ENCODE results near the gene HELZ. TPM values are rescaled to one million over a fixed set of nuclear protein-coding genes. Genes with fewer than 3 reads are reported as not detected.
"Not testable (repeated sequence)": the region's sequence is repeated elsewhere in the genome, so short reads cannot be mapped to it uniquely, and the experiment has no call there.

HELZ gene
- total RNA-seq, 1 donor = 89.8 TPM

DNA sequence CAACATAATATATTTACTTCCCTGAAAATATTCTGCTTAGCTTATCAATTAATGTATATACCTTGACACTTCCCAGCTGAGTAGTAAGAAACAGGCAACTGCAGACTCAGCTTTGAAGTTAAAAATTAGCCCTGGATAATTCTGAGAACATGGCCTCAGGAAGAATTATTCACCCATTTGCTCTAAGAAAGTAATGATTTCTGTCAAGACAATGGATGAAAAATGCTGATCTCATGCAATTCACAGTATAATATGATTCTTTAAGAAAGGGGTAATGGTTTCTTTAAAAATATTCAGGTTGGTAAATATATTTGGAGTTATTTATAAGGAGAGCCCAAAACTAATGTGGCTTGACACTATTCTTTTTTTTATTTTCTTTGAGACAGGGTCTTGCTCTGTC lies 111.8 kb downstream of the HELZ start:
- TF ChIP-seq, protein P1, sequence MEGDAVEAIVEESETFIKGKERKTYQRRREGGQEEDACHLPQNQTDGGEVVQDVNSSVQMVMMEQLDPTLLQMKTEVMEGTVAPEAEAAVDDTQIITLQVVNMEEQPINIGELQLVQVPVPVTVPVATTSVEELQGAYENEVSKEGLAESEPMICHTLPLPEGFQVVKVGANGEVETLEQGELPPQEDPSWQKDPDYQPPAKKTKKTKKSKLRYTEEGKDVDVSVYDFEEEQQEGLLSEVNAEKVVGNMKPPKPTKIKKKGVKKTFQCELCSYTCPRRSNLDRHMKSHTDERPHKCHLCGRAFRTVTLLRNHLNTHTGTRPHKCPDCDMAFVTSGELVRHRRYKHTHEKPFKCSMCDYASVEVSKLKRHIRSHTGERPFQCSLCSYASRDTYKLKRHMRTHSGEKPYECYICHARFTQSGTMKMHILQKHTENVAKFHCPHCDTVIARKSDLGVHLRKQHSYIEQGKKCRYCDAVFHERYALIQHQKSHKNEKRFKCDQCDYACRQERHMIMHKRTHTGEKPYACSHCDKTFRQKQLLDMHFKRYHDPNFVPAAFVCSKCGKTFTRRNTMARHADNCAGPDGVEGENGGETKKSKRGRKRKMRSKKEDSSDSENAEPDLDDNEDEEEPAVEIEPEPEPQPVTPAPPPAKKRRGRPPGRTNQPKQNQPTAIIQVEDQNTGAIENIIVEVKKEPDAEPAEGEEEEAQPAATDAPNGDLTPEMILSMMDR (IDR thresholded peaks at IDR 0.05; ENCODE audit: insufficient read depth, low read depth, low read length) = no peak
- no peak overlapping the region for H3K4me3 ChIP-seq (ENCODE audit: low read depth, low read length)
- DNase-seq (ENCODE audit: low read depth) = no peak

DNA sequence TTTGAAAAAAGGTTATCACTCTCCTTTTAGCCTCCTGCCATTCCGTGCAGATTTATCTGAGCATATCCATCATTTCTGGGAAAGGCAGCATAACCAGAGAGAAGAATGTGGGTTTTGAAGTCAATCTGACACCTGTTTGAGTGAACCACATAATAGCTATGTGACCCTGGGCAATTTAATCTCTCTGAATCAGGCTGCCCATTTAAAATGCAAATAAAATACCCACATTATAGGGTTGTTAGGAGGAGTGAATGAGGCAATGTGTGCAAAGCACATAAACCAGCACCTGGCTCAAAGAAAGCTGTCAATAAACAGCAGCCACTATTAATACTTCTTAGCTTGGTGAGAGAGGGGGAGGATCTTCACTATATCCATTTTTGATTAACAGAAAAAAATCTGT lies 112.6 kb downstream of the HELZ start:
- DNase-seq (ENCODE audit: low read depth) = no peak
- TF ChIP-seq, protein P1 (IDR thresholded peaks at IDR 0.05; ENCODE audit: insufficient read depth, low read depth, low read length) = no peak
- H3K4me3 ChIP-seq (ENCODE audit: low read depth, low read length) = no peak overlapping the region

DNA sequence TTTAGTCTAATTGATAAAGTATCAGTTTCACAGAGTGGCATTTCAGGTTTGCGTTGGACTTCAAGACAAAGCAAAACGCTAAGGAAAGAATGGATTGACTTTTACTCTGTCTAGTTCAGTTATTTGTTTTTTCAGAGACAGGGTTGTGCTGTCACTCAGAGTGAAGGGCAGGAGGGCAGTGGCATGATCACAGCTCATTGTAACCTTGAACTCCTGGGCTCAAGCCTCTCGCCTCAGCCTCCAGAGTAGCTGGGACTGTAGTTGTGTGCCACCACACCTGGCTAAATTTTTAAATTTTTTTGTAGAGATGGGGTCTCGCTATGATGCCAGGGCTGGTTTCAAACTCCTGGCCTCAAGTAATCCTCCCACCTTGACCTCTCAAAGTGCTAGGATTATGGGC lies 114.2 kb downstream of the HELZ start:
- TF ChIP-seq, protein P1 (IDR thresholded peaks at IDR 0.05; ENCODE audit: insufficient read depth, low read depth, low read length) = no peak
- H3K4me3 ChIP-seq (ENCODE audit: low read depth, low read length) = no peak overlapping the region
- no peak for DNase-seq (ENCODE audit: low read depth)

DNA sequence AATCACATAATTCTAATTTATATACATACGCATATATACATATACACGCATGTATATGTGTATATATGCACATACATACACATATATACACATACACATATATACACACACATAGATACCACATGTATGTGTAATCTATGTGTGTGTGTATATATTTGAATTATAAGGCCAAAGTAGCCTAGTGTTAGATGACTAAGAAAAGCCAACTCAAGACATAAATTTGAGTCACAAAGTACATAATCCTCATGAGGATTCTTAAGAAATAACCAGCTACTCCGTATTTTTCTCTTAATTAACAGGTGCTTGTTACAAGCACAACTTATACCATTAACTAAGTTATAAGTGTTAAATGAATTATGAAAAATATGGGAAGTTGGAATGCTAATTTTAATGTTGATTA lies 115.7 kb downstream of the HELZ start:
- DNase-seq (ENCODE audit: low read depth) = no peak
- no peak overlapping the region for H3K4me3 ChIP-seq (ENCODE audit: low read depth, low read length)
- TF ChIP-seq, protein P1 (IDR thresholded peaks at IDR 0.05; ENCODE audit: insufficient read depth, low read depth, low read length) = no peak

DNA sequence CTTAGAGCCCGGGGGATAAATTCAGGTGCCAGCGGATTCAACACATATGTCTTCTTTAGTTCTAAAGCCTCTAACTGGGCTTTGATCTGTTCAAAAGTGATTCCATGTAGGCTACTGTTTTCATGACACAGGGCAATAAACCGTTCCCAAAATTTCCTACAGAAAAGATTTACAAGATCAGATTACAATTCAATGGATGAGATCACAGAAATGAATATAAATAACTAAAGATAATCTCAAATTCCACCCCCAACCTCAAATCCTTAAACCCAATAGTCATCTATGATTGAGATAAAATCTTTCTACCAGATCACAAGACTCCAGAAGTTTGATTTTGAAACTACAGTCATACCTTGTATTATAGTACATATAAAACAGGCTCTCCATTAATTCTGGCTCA lies 116.3 kb downstream of the HELZ start:
- TF ChIP-seq, protein P1 (IDR thresholded peaks at IDR 0.05; ENCODE audit: insufficient read depth, low read depth, low read length) = no peak
- no peak for DNase-seq (ENCODE audit: low read depth)
- H3K4me3 ChIP-seq (ENCODE audit: low read depth, low read length) = no peak overlapping the region

DNA sequence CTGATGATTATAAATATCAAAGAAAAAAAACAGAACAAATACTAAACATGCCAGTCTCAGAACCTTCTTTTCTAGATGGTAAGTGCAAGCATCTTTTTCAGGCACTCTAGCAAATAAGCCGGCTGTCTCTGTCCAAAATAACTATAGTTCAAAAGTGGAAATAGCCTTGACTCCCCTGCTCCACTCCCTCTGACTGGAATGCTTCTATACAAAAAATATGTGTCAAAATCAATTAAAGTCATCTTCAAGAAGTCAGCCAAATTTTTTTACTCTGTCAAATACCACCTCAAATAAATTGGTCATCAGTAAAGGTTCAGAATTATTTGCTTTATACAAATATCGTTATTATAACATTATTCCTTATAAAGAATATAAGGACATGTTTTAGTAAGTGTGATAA lies 117.1 kb downstream of the HELZ start:
- no peak for DNase-seq (ENCODE audit: low read depth)
- no peak overlapping the region for H3K4me3 ChIP-seq (ENCODE audit: low read depth, low read length)
- TF ChIP-seq, protein P1 (IDR thresholded peaks at IDR 0.05; ENCODE audit: insufficient read depth, low read depth, low read length) = no peak

DNA sequence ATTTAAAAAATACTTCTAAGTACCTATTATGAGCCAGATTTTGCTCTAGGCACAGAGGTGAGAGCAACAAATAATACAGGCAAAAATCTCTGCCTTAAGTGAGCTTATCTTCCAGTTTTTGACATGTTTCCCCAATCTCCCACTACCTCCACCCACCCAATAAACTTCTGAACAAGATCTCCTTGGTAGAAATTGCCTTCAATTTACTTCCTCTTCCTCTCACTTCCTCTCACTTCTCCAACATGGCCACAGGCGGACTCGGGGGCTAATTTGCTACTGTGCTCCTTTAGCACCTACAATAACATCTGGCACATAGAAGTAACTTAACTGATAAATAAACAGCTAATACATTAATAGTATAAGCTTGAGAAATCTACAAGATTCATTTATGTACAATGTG lies 118.0 kb downstream of the HELZ start:
- no peak overlapping the region for H3K4me3 ChIP-seq (ENCODE audit: low read depth, low read length)
- DNase-seq (ENCODE audit: low read depth) = no peak
- TF ChIP-seq, protein P1 (IDR thresholded peaks at IDR 0.05; ENCODE audit: insufficient read depth, low read depth, low read length) = no peak

DNA sequence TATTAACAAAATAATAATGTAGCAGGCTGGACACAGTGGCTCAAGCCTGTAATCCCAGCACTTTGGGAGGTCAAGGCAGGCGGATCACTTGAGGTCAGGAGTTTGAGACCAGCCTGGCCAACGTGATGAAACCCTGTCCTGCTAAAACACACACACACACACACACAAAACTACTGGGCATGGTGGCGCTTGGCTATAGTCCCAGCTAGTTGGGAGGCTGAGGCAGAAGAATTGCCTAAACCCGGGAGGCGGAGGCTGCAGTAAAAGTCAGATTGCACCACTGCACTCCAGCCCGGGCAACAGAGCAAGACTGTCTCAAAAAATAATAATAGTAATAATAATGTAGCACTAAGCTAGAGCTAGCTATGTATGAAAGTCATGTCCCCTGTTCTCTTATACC lies 118.5 kb downstream of the HELZ start:
- DNase-seq (ENCODE audit: low read depth); H3K4me3 ChIP-seq (ENCODE audit: low read depth, low read length): not testable (repeated sequence)

Measured in fibroblast of villous mesenchyme (primary cell).